GM12878 (cell line): ENCODE measurements around the gene ENDOV. TPM values are rescaled to one million over a fixed set of nuclear protein-coding genes. Genes with fewer than 3 reads are reported as not detected.
"Not testable (repeated sequence)": the region's sequence is repeated elsewhere in the genome, so short reads cannot be mapped to it uniquely, and the experiment has no call there.

Experiments
- ATAC-seq: fragments of 200-7000 bp; cut with Tn5 transposase; 3 replicates; pipeline ENCODE4 v1.9.1; 2020; ENCODE audit warnings: mild to moderate bottlenecking, moderate library complexity
- BruUV-seq: library from RNA; stranded (reverse); fragments of 400-500 nt; replicated peaks from 2 replicates; lab custom pipeline; 2021; lab: Mats Ljungman, UMichigan
- CTCF ChIA-PET: fragments of 300-600 bp; sonication (Branson Sonifier 250); formaldehyde crosslinking; extraction: SDS; loops from one replicate; lab custom pipeline; 2021; ENCODE audit warnings: inconsistent platforms; lab: Yijun Ruan, JAX
- POLR2A ChIA-PET: fragments of 350-600 bp; formaldehyde crosslinking; extraction: SDS; loops from one replicate; lab custom pipeline; 2021; ENCODE audit warnings: inconsistent platforms; lab: Charles Lee
- RAD21 ChIA-PET: fragments of 300-600 bp; sonication (Branson Sonifier 250); formaldehyde crosslinking; loops from one replicate; lab custom pipeline; 2023; ENCODE audit warnings: antibody characterized with exemption; ENCODE audit not compliant: unreplicated experiment; lab: Charles Lee
- SMC1A ChIA-PET: fragments of 300-600 bp; sonication (Branson Sonifier 250); formaldehyde crosslinking; loops from one replicate; lab custom pipeline; 2023; ENCODE audit not compliant: unreplicated experiment, uncharacterized antibody; lab: Charles Lee
- DNase-seq: peaks from one replicate; pipeline ENCODE4 v3.0.0-alpha.2; 2011; ENCODE audit warnings: low read depth, low spot score
- FAIRE-seq: peaks from 3 replicates; lab custom pipeline; 2011; peaks lifted over from hg19 to GRCh38; lab: Jason Lieb, UNC
- H2AFZ ChIP-seq: 2 replicates; pipeline ENCODE4 v1.6.0; 2011; ENCODE audit warnings: low read depth, low read length, control low read depth; ENCODE audit not compliant: control insufficient read depth
- H3K27ac ChIP-seq: 2 replicates; pipeline ENCODE4 v1.5.1; 2011; ENCODE audit warnings: control low read depth; ENCODE audit not compliant: control insufficient read depth, insufficient read depth
- H3K27me3 ChIP-seq, 2 experiments: replicated peaks in 1 of 2; 2 replicates each; pipeline versions ENCODE4 v1.6.0 to v1.6.1; 2011; ENCODE audit warnings: low read length in 1 of 2; ENCODE audit not compliant: control insufficient read depth in 2 of 2, insufficient read depth in 2 of 2
- H3K36me3 ChIP-seq, 2 experiments: 2 replicates each; pipeline ENCODE4 v1.5.1; 2011; ENCODE audit warnings: low read length in 1 of 2; ENCODE audit not compliant: control insufficient read depth in 2 of 2, insufficient read depth in 2 of 2
- H3K4me1 ChIP-seq: 2 replicates; pipeline ENCODE4 v1.6.1; 2011; ENCODE audit warnings: mild to moderate bottlenecking, low read length, moderate library complexity, mixed read lengths; ENCODE audit not compliant: control insufficient read depth, insufficient read depth
- H3K4me2 ChIP-seq: 2 replicates; pipeline ENCODE4 v1.6.0; 2011; ENCODE audit warnings: control low read depth; ENCODE audit not compliant: control insufficient read depth, insufficient read depth
- H3K4me3 ChIP-seq: fragments of 200-600 bp; sonication (generic); 2 replicates; pipeline ENCODE4 v1.5.1; 2016
- H3K79me2 ChIP-seq: 2 replicates; pipeline ENCODE4 v1.6.0; 2011; ENCODE audit warnings: low read length; ENCODE audit not compliant: control insufficient read depth, insufficient read depth
- H3K9ac ChIP-seq: 2 replicates; pipeline ENCODE4 v1.8.0; 2011; ENCODE audit warnings: low read length, control low read depth, mixed read lengths; ENCODE audit not compliant: control insufficient read depth, insufficient read depth
- H3K9me3 ChIP-seq: replicated peaks from 3 replicates; pipeline ENCODE4 v1.5.1; 2011; ENCODE audit warnings: mild to moderate bottlenecking, low read length; ENCODE audit not compliant: control insufficient read depth, insufficient read depth
- H4K20me1 ChIP-seq: 2 replicates; pipeline ENCODE4 v1.6.0; 2011; ENCODE audit not compliant: control insufficient read depth, insufficient read depth
- ATF3 ChIP-seq: IDR thresholded peaks from 2 replicates; pipeline ENCODE4 v1.6.1; 2011; ENCODE audit warnings: low read depth, mild to moderate bottlenecking, low read length, moderate library complexity, borderline replicate concordance; ENCODE audit errors: extremely low read depth
- CBFB ChIP-seq: IDR thresholded peaks from 2 replicates; pipeline ENCODE4 v1.6.1; 2016; ENCODE audit warnings: antibody characterized with exemption, low read depth
- CHD1 ChIP-seq: IDR thresholded peaks from 2 replicates; pipeline ENCODE4 v1.6.1; 2012; ENCODE audit warnings: low read depth, low read length, improper control_type of control experiment
- E2F8 ChIP-seq: fragments of 450-650 bp; IDR thresholded peaks from 2 replicates; pipeline ENCODE4 v1.6.1; 2018; ENCODE audit warnings: mild to moderate bottlenecking, low read depth, moderate library complexity; ENCODE audit not compliant: partially characterized antibody
- FOXM1 ChIP-seq: IDR thresholded peaks from 2 replicates; pipeline ENCODE4 v1.6.1; 2012; ENCODE audit warnings: low read depth, mild to moderate bottlenecking, inconsistent platforms, low read length, moderate library complexity
- KAT2A ChIP-seq: conservative IDR thresholded peaks from 2 replicates; pipeline ENCODE4 v1.6.1; 2011; ENCODE audit warnings: low read depth, low read length; ENCODE audit not compliant: control insufficient read depth
- NR2C2 ChIP-seq: IDR thresholded peaks from 2 replicates; pipeline ENCODE4 v1.6.1; 2011; ENCODE audit warnings: borderline replicate concordance, low read depth; ENCODE audit not compliant: control insufficient read depth, insufficient read length
- RELB ChIP-seq: fragments of 450-650 bp; IDR thresholded peaks from 2 replicates; pipeline ENCODE4 v1.6.1; 2017; ENCODE audit warnings: low read depth, mild to moderate bottlenecking, moderate library complexity
- SIN3A ChIP-seq: IDR thresholded peaks from 2 replicates; pipeline ENCODE4 v1.6.1; 2012; ENCODE audit warnings: low read depth, low read length, improper control_type of control experiment
- ZNF274 ChIP-seq: IDR thresholded peaks from one replicate; pipeline ENCODE4 v1.8.0; 2011; ENCODE audit not compliant: insufficient read length, insufficient read depth
- WGBS: methylation state at CpG from one replicate; pipeline ENCODE4 v1.1.6; 2016; ENCODE audit warnings: low lambda C conversion rate; ENCODE audit not compliant: insufficient replicate concordance, insufficient coverage; ENCODE audit errors: missing lambda C conversion rate; 5-methylcytosine and 5-hydroxymethylcytosine counted together
- in situ Hi-C: fragments of 300-500 bp; cut with MboI; formaldehyde crosslinking; loops from 9 replicates; pipeline ENCODE4 v1.14.3; 2018; ENCODE audit warnings: mixed read lengths
- intact Hi-C: fragments of 100-400 bp; cut with micrococcal nuclease; formaldehyde crosslinking; loops from one replicate; pipeline ENCODE4 v1.14.2; 2022; ENCODE audit not compliant: unreplicated experiment
- polyA plus RNA-seq, 11 experiments: library from polyadenylated mRNA; depleted of rRNA in 4 of 11; unstranded in 6 of 11; stranded (reverse) in 5 of 11; fragments of >200 nt; fragmentation: Nextera tagmentation in 4 of 11; fragmentation: Illumina TruSeq in 1 of 11; extraction: Ambion mirVana in 4 of 11; extraction: Trizol in 1 of 11; gene quantifications; 1 replicate in 1 of 11; 2 replicates in 10 of 11; pipeline versions ENCODE4 v1.2.1 to v1.2.3, GENCODE V29; 2011 to 2016; ENCODE audit warnings: inconsistent platforms in 2 of 11, missing spikeins in 2 of 11, low read depth in 1 of 11
- total RNA-seq, 4 experiments: library from RNA; depleted of rRNA in 3 of 4; stranded (reverse); fragments of >200 nt in 3 of 4; fragmentation: Illumina TruSeq in 1 of 4; extraction: Trizol in 1 of 4; gene quantifications; 2 replicates each; pipeline versions ENCODE4 v1.2.1 to v1.2.3, GENCODE V29; 2013 to 2021

Gene ENDOV
- total and polyA plus RNA-seq, 10 of the 15 experiments (the other 5 are each of a cell fraction or from before 2014, with no cell fraction given) = 0.63 to 11.9 (median 8.1) TPM

GRCh38 chr17:80397686-80398085 lies 17.3 kb upstream of the ENDOV start:
- no peaks in the 10 kb centered on the region for H3K9me3 ChIP-seq
- CTCF ChIA-PET = no interaction called here
- intact Hi-C loops = no loop called here
- 86% methylated on average over 10 of the region's 10 CpGs for WGBS
- H4K20me1 ChIP-seq = 0 out of 2 replicates have a peak, but pooled peaks cover 3% of the 10 kb centered on the region
- H2AFZ ChIP-seq = no peak overlapping the region
- TF ChIP-seq FOXM1 (no peak), ZNF274 (no peak), NR2C2 (no peak), CBFB (no peak), CHD1 (no peak), SIN3A (no peak), RELB (no peak), ATF3 (no peak), E2F8 (no peak), KAT2A (no peak)
- TF ChIP-seq, all 136 proteins: peak for 0
- ChIA-PET POLR2A (no interaction called here), RAD21 (no interaction called here), SMC1A (no interaction called here)
- H3K79me2 ChIP-seq = no peaks in the 10 kb centered on the region
- no peak overlapping the region for H3K4me3 ChIP-seq
- BruUV-seq = no TSS peak
- ATAC-seq (no peak), FAIRE-seq (no peak), DNase-seq (no peak)
- H3K9ac ChIP-seq = no peak overlapping the region
- H3K4me1 ChIP-seq = no peaks in the 10 kb centered on the region
- no peak overlapping the region for H3K27ac ChIP-seq
- peaks cover 7 to 30% of the 10 kb centered on the region in 2 experiments; a peak in 3 of 4 replicates for H3K36me3 ChIP-seq
- in situ Hi-C loops = no loop called here
- H3K27me3 ChIP-seq = no peaks in the 10 kb centered on the region
- no peak overlapping the region for H3K4me2 ChIP-seq

GRCh38 chr17:80401086-80401485 lies 13.9 kb upstream of the ENDOV start:
- ATAC-seq, H3K4me3 ChIP-seq, CTCF ChIA-PET, FAIRE-seq, in situ Hi-C loops, H3K79me2 ChIP-seq, H3K4me2 ChIP-seq, H3K9me3 ChIP-seq, RAD21 ChIA-PET, POLR2A ChIA-PET, intact Hi-C loops, H3K9ac ChIP-seq, H3K4me1 ChIP-seq, H3K27me3 ChIP-seq, DNase-seq, H3K36me3 ChIP-seq, H4K20me1 ChIP-seq, BruUV-seq, H2AFZ ChIP-seq, H3K27ac ChIP-seq, SMC1A ChIA-PET: not testable (repeated sequence)
- 61% methylated on average over 9 of the region's 9 CpGs for WGBS
